Measurements from ENCODE around the gene PRKCE.

PRKCE gene

GRCh38 chr2:46062637-46063412 lies 411.4 kb downstream of the PRKCE start:
- DNase-seq (ENCODE audit: low spot score), result peak; percentile 70
- H3K27ac ChIP-seq, result no peak overlapping the region
- ChIA-PET POLR2A (ENCODE audit: low non-redundant PET) (no interaction called here), CTCF (interaction anchor here (0.6 to 1.3 kb wide), 18 partner anchors 8 to 1722 kb away, joined by 3 to 13 read pairs (median 3); no protein-coding TSS in a partner anchor)
- peak; percentile 87 for TF ChIP-seq CTCF (conservative IDR thresholded peaks at IDR 0.05; ENCODE audit: low read depth)

DNA sequence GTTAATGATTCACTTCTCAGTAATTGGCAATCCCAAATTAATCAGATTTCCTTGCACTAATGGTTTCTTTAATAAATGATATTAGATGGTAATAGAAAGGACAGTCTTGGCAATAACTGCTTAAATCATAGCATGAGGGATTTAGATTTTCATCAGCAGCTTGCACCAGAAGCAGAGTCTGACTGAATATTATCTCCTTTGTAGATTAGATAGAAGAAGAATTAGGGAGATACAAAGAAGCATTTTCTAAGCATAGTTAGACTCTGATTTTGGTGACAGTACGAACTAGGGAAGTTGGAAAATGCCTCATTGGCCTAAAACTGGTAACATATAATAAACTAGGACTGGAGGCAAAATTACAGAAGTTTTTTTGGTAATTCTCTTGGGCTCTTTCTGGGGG lies 412.9 kb downstream of the PRKCE start:
- DNase-seq (ENCODE audit: low spot score), result no peak
- POLR2A ChIA-PET (ENCODE audit: low non-redundant PET), result no interaction called here

DNA sequence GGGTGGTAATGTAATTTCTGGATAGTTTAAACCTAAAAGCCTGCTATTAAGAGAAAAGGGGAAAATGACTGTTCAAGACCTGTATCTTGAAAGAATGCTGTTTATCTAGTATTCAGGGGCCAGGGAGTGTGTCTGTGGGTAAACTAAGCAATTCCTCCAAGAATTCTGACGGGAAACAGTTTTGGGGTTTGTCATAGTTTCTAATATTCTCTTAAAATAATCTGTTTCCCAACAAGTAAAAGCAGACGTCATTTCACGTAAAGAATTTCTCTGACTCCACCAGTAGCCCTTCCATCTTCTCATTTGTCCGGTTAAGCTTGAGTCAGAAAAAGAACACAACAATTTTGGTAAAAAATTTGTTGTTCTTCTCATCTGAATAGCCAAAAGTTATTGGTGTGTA lies 413.7 kb downstream of the PRKCE start:
- no peak overlapping the region for H3K27ac ChIP-seq
- ChIA-PET CTCF (interaction anchor here (0.7 kb wide), 1 partner anchor 234 kb away, joined by 4 read pairs; no protein-coding TSS in a partner anchor), POLR2A (ENCODE audit: low non-redundant PET) (no interaction called here)
- DNase-seq (ENCODE audit: low spot score), result no peak
- TF ChIP-seq CTCF (conservative IDR thresholded peaks at IDR 0.05; ENCODE audit: low read depth), result no peak

More for the DNA sequence above, 412.9 kb downstream of the PRKCE start:
- no peak overlapping the region for H3K27ac ChIP-seq
- CTCF ChIA-PET, result no interaction called here
- no peak for TF ChIP-seq CTCF (conservative IDR thresholded peaks at IDR 0.05; ENCODE audit: low read depth)

DNA sequence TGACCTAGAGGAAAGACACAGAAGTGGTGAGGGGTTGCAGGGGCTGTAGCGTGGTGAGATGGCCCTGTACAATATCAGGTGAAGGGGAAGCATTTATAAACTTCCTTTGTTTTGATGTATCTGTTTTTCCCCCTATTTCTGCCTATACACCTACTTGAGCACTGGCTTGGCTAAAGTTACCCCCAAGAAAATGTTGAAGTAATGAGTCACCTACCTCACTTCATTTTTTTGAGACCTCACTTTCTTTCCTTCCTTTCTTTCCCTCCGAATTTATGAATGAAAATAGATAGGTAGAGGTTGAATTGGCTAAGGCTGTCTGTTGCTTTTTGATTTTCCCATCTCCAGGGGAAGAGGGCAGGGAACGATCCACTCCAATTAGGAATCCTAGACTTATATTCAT lies 414.6 kb downstream of the PRKCE start:
- no peak overlapping the region for H3K27ac ChIP-seq
- ChIA-PET POLR2A (ENCODE audit: low non-redundant PET) (no interaction called here), CTCF (interaction anchor here (0.6 kb wide), 1 partner anchor 33 kb away, joined by 3 read pairs; no protein-coding TSS in a partner anchor)
- no peak for DNase-seq (ENCODE audit: low spot score)
- no peak for TF ChIP-seq CTCF (conservative IDR thresholded peaks at IDR 0.05; ENCODE audit: low read depth)

DNA sequence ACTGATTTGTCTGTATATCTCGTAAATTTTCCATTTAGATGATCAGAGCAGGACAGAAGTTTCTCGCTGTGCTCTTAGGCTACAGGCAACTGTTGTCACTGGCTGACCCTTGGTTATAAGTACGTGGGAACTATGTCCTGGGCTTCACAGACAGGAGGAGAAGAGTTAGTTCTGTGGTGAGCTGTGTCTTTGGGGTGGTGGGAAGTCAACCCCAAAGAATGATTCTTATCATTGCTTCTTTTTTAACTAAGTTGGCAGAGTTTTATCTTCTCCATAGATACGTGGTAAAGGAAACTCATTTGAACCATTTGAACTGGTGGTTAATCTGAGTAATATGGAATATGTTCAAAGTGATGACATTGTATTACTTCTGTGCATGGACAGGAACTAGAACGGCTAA lies 415.1 kb downstream of the PRKCE start:
- ChIA-PET CTCF (no interaction called here), POLR2A (ENCODE audit: low non-redundant PET) (no interaction called here)
- no peak for DNase-seq (ENCODE audit: low spot score)
- no peak for TF ChIP-seq CTCF (conservative IDR thresholded peaks at IDR 0.05; ENCODE audit: low read depth)
- H3K27ac ChIP-seq, result no peak overlapping the region

GRCh38 chr2:46067062-46067461 lies 415.6 kb downstream of the PRKCE start:
- TF ChIP-seq CTCF (conservative IDR thresholded peaks at IDR 0.05; ENCODE audit: low read depth), result no peak
- no peak overlapping the region for H3K27ac ChIP-seq
- POLR2A ChIA-PET (ENCODE audit: low non-redundant PET), result no interaction called here
- CTCF ChIA-PET, result no interaction called here
- DNase-seq (ENCODE audit: low spot score), result no peak

Measured in RWPE1 (cell line).